Panc1 (cell line): ENCODE data around the gene NT5C. TPM values are rescaled to one million over a fixed set of nuclear protein-coding genes. Genes with fewer than 3 reads are reported as not detected.

ENCODE experiments used
- ATAC-seq: fragments of 200-7000 bp; cut with Tn5 transposase; 2 replicates; pipeline ENCODE4 v1.9.1; 2020; ENCODE audit warnings: mild to moderate bottlenecking, moderate library complexity
- BruUV-seq: library from RNA; stranded (reverse); fragments of 400-500 nt; replicated peaks from 2 replicates; lab custom pipeline; 2021; lab: Mats Ljungman, UMichigan
- CTCF ChIA-PET: fragments of 300-600 bp; sonication (Branson Sonifier 250); formaldehyde crosslinking; loops from one replicate; lab custom pipeline; 2022; ENCODE audit warnings: antibody characterized with exemption; lab: Charles Lee
- POLR2A ChIA-PET: fragments of 300-600 bp; sonication (Branson Sonifier 250); formaldehyde crosslinking; loops from one replicate; lab custom pipeline; 2022; ENCODE audit warnings: antibody characterized with exemption; lab: Charles Lee
- DNase-seq: peaks from one replicate; pipeline ENCODE4 v3.0.0-alpha.2; 2010; ENCODE audit warnings: low read depth, low spot score
- H3K27ac ChIP-seq: 2 replicates; pipeline ENCODE4 v1.5.1; 2011; ENCODE audit warnings: mild to moderate bottlenecking, low read length, inconsistent platforms
- H3K27me3 ChIP-seq: fragments of 200-500 bp; sonication (Bioruptor generic); 2 replicates; pipeline ENCODE4 v1.6.0; 2014; ENCODE audit warnings: low read length, inconsistent platforms; ENCODE audit not compliant: control insufficient read depth, insufficient read depth
- H3K36me3 ChIP-seq: fragments of 200-500 bp; sonication (Bioruptor generic); 2 replicates; pipeline ENCODE4 v1.5.1; 2014; ENCODE audit warnings: inconsistent platforms, mild to moderate bottlenecking, low read length, moderate library complexity; ENCODE audit not compliant: control insufficient read depth, insufficient read depth
- H3K4me1 ChIP-seq: 2 replicates; pipeline ENCODE4 v1.5.1; 2011; ENCODE audit warnings: inconsistent platforms, mild to moderate bottlenecking, low read length, moderate library complexity; ENCODE audit not compliant: control insufficient read depth, insufficient read depth
- H3K4me3 ChIP-seq, 2 experiments: 2 replicates each; pipeline ENCODE4 v1.5.1; 2011 to 2012; ENCODE audit warnings: low read depth in 2 of 2, low read length in 2 of 2, mild to moderate bottlenecking in 2 of 2, inconsistent platforms in 1 of 2, moderate library complexity in 1 of 2
- H3K9me3 ChIP-seq: fragments of 200-500 bp; sonication (Bioruptor generic); 2 replicates; pipeline ENCODE4 v1.5.1; 2014; ENCODE audit warnings: low read depth, mild to moderate bottlenecking, inconsistent platforms, low read length, moderate library complexity; ENCODE audit not compliant: control insufficient read depth, insufficient read depth
- POLR2AphosphoS5 ChIP-seq: IDR thresholded peaks from 2 replicates; pipeline ENCODE4 v1.6.1; 2012; ENCODE audit warnings: mild to moderate bottlenecking, low read depth, low read length, moderate library complexity
- SIN3A ChIP-seq: IDR thresholded peaks from 2 replicates; pipeline ENCODE4 v1.6.1; 2012; ENCODE audit warnings: low read depth, mild to moderate bottlenecking, low read length, moderate library complexity, borderline replicate concordance; ENCODE audit not compliant: insufficient read depth
- TCF7L2 ChIP-seq: IDR thresholded peaks from 2 replicates; pipeline ENCODE4 v1.6.1; 2011; ENCODE audit warnings: mild to moderate bottlenecking, low read depth, low read length, inconsistent platforms
- in situ Hi-C: cut with HindIII; loops from 2 replicates; pipeline ENCODE4 v1.10.0; 2016; ENCODE audit warnings: low sequenced_read_pairs, low pct_unique_long_range_greater_than_20kb
- intact Hi-C: fragments of 100-400 bp; cut with micrococcal nuclease; formaldehyde crosslinking; loops from one replicate; pipeline ENCODE4 v1.10.0; 2022; ENCODE audit not compliant: unreplicated experiment
- total RNA-seq: library from RNA; stranded (reverse); gene quantifications from one replicate; pipeline ENCODE4 v1.2.1, GENCODE V29; 2021; ENCODE audit not compliant: unreplicated experiment
- TF ChIP-seq, protein P1 (sequence below): fragments of 450-650 bp; IDR thresholded peaks from 2 replicates; pipeline ENCODE4 v1.5.1; 2017; ENCODE audit warnings: mild to moderate bottlenecking
- TF ChIP-seq, protein P2 (sequence below), 2 experiments: IDR thresholded peaks; 2 replicates each; pipeline ENCODE4 v1.6.1; 2011 to 2012; ENCODE audit warnings: low read depth in 2 of 2, control low read depth in 1 of 2, low read length in 1 of 2, mild to moderate bottlenecking in 1 of 2, moderate library complexity in 1 of 2; ENCODE audit not compliant: insufficient read depth in 1 of 2

Gene NT5C
- total RNA-seq, 1 experiment from 2014 or later = 63.4 TPM

DNA sequence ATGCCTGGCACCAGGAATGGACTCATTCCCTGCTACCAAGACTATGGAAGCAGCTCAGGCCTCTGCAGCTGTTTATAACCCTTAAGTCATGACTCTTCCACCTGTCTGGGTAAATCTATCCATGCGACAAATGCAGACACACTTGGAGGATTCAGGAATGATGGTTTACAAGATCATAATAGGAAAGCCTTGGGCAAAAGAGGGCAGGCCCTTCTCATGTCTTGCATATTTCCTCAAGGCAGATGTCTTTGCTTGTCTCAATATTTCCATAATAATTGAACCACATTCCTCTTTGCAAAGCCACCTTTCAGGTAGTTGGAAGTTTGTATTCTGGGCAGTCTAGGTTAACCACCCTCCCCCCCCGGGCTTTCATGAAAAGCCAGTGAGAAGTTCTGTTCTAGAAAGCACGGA lies 23.7 kb upstream of the NT5C start:
- ChIA-PET CTCF (interaction anchor here (0.6 to 1.0 kb wide), 2 partner anchors 36 to 48 kb away, joined by 4 to 7 read pairs; no protein-coding TSS in a partner anchor), POLR2A (no interaction called here)
- BruUV-seq = no TSS peak
- in situ Hi-C loops = no loop called here
- TF ChIP-seq, protein P1, sequence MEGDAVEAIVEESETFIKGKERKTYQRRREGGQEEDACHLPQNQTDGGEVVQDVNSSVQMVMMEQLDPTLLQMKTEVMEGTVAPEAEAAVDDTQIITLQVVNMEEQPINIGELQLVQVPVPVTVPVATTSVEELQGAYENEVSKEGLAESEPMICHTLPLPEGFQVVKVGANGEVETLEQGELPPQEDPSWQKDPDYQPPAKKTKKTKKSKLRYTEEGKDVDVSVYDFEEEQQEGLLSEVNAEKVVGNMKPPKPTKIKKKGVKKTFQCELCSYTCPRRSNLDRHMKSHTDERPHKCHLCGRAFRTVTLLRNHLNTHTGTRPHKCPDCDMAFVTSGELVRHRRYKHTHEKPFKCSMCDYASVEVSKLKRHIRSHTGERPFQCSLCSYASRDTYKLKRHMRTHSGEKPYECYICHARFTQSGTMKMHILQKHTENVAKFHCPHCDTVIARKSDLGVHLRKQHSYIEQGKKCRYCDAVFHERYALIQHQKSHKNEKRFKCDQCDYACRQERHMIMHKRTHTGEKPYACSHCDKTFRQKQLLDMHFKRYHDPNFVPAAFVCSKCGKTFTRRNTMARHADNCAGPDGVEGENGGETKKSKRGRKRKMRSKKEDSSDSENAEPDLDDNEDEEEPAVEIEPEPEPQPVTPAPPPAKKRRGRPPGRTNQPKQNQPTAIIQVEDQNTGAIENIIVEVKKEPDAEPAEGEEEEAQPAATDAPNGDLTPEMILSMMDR = no peak
- no peaks in the 10 kb centered on the region for H3K9me3 ChIP-seq
- peak overlapping the region; percentile 91 for H3K27ac ChIP-seq
- ATAC-seq (no peak), DNase-seq (no peak)
- peaks cover 11% of the 10 kb centered on the region; the same call in 1 of the 2 replicates for H3K36me3 ChIP-seq
- H3K4me3 ChIP-seq = peak overlapping the region; percentile 3 to 42; a peak in 2 of 4 replicates
- peaks cover 28% of the 10 kb centered on the region for H3K4me1 ChIP-seq
- intact Hi-C loops = no loop called here
- no peaks in the 10 kb centered on the region for H3K27me3 ChIP-seq

DNA sequence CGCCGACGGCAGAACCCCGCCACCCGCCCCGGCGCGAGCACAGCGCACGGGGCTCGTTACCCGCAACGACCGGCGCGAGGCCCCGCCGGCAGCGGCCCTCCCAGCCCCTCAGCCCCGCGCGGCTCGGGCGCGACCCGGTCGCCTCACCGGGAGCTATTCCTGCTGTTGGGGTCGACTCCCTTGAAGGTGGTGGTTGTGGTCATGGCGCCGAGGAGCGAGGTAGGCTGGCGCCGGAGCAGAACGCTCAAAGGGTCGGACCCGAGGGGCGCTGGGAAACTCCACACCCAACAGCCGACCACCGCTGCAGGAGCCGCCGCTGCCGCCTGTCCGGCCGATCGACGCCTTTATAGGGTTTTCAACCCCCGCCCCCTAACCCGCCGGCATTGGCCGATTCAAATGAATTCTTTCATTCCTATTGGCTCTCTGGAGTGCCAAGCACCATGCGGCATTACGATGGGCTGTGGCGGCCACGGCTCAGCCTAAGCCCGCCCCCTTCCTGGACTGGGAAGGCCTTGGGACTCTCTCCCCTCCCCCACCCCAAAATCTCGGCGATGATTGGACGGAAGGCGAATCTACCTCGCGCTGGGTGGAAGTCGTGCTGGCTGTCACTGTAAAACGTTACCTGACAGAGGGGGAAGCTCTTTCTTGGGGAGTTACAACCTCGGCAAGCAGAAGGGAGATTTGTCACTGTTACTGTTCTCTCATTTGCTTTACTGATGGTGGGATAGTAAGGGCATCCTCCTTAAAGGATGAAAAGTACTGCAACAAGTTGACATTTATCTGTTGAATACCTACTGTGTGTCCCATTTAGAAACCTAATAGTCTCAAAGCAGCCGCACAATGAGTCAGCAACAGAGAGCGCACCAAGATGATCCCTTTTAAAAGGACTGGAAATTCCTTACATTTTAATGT lies 22.9 kb upstream of the NT5C start, which contains the start of gene JPT1:
Gene JPT1 (minus strand): TSS at position 318 of the 912 bp plus-strand sequence. CDS start 115 bp downstream, at position 203.
- in situ Hi-C loops = no loop called here
- POLR2A ChIA-PET = no interaction called here
- intact Hi-C loops = no loop called here
- CTCF ChIA-PET = interaction anchor here (0.6 to 1.0 kb wide), 3 partner anchors 37 to 49 kb away, joined by 3 to 7 read pairs (median 4); no protein-coding TSS in a partner anchor
- Histone ChIP-seq H3K27me3 (no peaks in the 10 kb centered on the region), H3K4me3 (peak within 1 kb of the TSS; percentile 84 to 85), H3K4me1 (peaks cover 24% of the 10 kb centered on the region), H3K9me3 (no peaks in the 10 kb centered on the region), H3K27ac (peak within 1 kb of the TSS; percentile 92), H3K36me3 (peaks cover 11% of the 10 kb centered on the region; the same call in 1 of the 2 replicates)
- ATAC-seq = peak; percentile 95
- BruUV-seq = no TSS peak
- DNase-seq = peak; percentile 96
- TF ChIP-seq, protein P2, sequence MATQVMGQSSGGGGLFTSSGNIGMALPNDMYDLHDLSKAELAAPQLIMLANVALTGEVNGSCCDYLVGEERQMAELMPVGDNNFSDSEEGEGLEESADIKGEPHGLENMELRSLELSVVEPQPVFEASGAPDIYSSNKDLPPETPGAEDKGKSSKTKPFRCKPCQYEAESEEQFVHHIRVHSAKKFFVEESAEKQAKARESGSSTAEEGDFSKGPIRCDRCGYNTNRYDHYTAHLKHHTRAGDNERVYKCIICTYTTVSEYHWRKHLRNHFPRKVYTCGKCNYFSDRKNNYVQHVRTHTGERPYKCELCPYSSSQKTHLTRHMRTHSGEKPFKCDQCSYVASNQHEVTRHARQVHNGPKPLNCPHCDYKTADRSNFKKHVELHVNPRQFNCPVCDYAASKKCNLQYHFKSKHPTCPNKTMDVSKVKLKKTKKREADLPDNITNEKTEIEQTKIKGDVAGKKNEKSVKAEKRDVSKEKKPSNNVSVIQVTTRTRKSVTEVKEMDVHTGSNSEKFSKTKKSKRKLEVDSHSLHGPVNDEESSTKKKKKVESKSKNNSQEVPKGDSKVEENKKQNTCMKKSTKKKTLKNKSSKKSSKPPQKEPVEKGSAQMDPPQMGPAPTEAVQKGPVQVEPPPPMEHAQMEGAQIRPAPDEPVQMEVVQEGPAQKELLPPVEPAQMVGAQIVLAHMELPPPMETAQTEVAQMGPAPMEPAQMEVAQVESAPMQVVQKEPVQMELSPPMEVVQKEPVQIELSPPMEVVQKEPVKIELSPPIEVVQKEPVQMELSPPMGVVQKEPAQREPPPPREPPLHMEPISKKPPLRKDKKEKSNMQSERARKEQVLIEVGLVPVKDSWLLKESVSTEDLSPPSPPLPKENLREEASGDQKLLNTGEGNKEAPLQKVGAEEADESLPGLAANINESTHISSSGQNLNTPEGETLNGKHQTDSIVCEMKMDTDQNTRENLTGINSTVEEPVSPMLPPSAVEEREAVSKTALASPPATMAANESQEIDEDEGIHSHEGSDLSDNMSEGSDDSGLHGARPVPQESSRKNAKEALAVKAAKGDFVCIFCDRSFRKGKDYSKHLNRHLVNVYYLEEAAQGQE (IDR thresholded peaks at IDR 0.05; ENCODE audit: insufficient read depth in 1 of 2, low read depth in 2 of 2, low read length in 1 of 2) = no peak
- TF ChIP-seq, protein P1 = no peak
- peak; percentile 100 for TF ChIP-seq POLR2AphosphoS5
- peak; percentile 21 for TF ChIP-seq TCF7L2
- peak; percentile 98 for TF ChIP-seq SIN3A
